Activated gamma-delta T cell treated with anti-CD3 and anti-CD28 coated beads, Interleukin-2, amount 50 U/mL, for 16 hours (primary cell): ENCODE data around the gene FADD.
"Not testable (repeated sequence)": the region's sequence is repeated elsewhere in the genome, so short reads cannot be mapped to it uniquely, and the experiment has no call there.

Source experiments
- DNase-seq: peaks from one replicate; pipeline ENCODE4 v3.0.0-alpha.2; 2020; ENCODE audit warnings: low read depth

Gene FADD

GRCh38 chr11:70205049-70205725 is 2.1 kb downstream of the FADD start:
- no peak for DNase-seq

GRCh38 chr11:70205766-70206165 is 2.7 kb downstream of the FADD start:
- no peak for DNase-seq

GRCh38 chr11:70206226-70206981 is 3.3 kb downstream of the FADD start:
- no peak for DNase-seq

GRCh38 chr11:70206982-70207376 is 3.9 kb downstream of the FADD start:
- no peak for DNase-seq

GRCh38 chr11:70207531-70208131 is 4.5 kb downstream of the FADD start:
- DNase-seq = no peak

- DNase-seq = no peak
Observed at GRCh38 chr11:70209391-70209912, 6.4 kb downstream of the FADD start.

- no peak for DNase-seq
Observed at GRCh38 chr11:70210051-70210501, 7.0 kb downstream of the FADD start.

- DNase-seq = no peak
Observed at GRCh38 chr11:70210530-70210929, 7.4 kb downstream of the FADD start.

GRCh38 chr11:70212227-70212811 is 9.2 kb downstream of the FADD start:
- no peak for DNase-seq

GRCh38 chr11:70217388-70217787 is 14.3 kb downstream of the FADD start:
- DNase-seq = not testable (repeated sequence)

- not testable (repeated sequence) for DNase-seq
Observed at GRCh38 chr11:70218076-70218475, 15.0 kb downstream of the FADD start.

- DNase-seq = no peak
Observed at GRCh38 chr11:70220136-70220535, 17.0 kb downstream of the FADD start.

- DNase-seq = no peak
Observed at GRCh38 chr11:70220920-70221319, 17.8 kb downstream of the FADD start.

- no peak for DNase-seq
Observed at GRCh38 chr11:70225681-70226177, 22.6 kb downstream of the FADD start.

GRCh38 chr11:70226183-70226582 is 23.1 kb downstream of the FADD start:
- DNase-seq = no peak

- DNase-seq = no peak
Observed at GRCh38 chr11:70226967-70227366, 23.9 kb downstream of the FADD start.

- DNase-seq = no peak
Observed at GRCh38 chr11:70229737-70230136, 26.6 kb downstream of the FADD start.

GRCh38 chr11:70230151-70230839 is 27.2 kb downstream of the FADD start:
- DNase-seq = no peak

- DNase-seq = no peak
Observed at GRCh38 chr11:70230840-70231710, 28.0 kb downstream of the FADD start.

GRCh38 chr11:70233034-70233433 is 29.9 kb downstream of the FADD start:
- no peak for DNase-seq

GRCh38 chr11:70233511-70233934 is 30.4 kb downstream of the FADD start:
- no peak for DNase-seq
